BJ (cell line): ENCODE results near the gene RGPD4. TPM values are rescaled to one million over a fixed set of nuclear protein-coding genes. Genes with fewer than 3 reads are reported as not detected.

Experiments used
- CTCF ChIA-PET: fragments of 350-600 bp; formaldehyde crosslinking; extraction: SDS; loops from one replicate; lab custom pipeline; 2021; ENCODE audit warnings: antibody characterized with exemption, inconsistent platforms; lab: Yijun Ruan, JAX
- POLR2A ChIA-PET: fragments of 300-600 bp; sonication (Branson Sonifier 250); formaldehyde crosslinking; extraction: SDS; loops from one replicate; lab custom pipeline; 2021; ENCODE audit warnings: antibody characterized with exemption; lab: Charles Lee
- DNase-seq: peaks from one replicate; pipeline ENCODE4 v3.0.0-alpha.2; 2011; ENCODE audit warnings: low read depth
- H3K27me3 ChIP-seq: 2 replicates; pipeline ENCODE4 v1.6.0; 2011; ENCODE audit warnings: low read length; ENCODE audit not compliant: control insufficient read depth, insufficient read depth
- H3K36me3 ChIP-seq: 2 replicates; pipeline ENCODE4 v1.5.1; 2011; ENCODE audit warnings: low read length; ENCODE audit not compliant: control insufficient read depth, insufficient read depth
- H3K4me3 ChIP-seq: 2 replicates; pipeline ENCODE4 v1.5.1; 2011; ENCODE audit warnings: low read depth, mild to moderate bottlenecking, control low read depth, low read length
- polyA plus RNA-seq: library from polyadenylated mRNA; depleted of rRNA; stranded (reverse); fragments of >200 nt; gene quantifications from 2 replicates; pipeline ENCODE4 v1.2.3, GENCODE V29; 2011
- TF ChIP-seq, protein P1 (sequence below): IDR thresholded peaks from 2 replicates; pipeline ENCODE4 v1.5.1; 2011; ENCODE audit warnings: low read depth, mild to moderate bottlenecking, control low read depth, inconsistent platforms, low read length, moderate library complexity; ENCODE audit not compliant: insufficient read depth

The RGPD4 gene
- polyA plus RNA-seq, 1 experiment, result not detected

- ChIA-PET CTCF (no interaction called here), POLR2A (no interaction called here)
- TF ChIP-seq, protein P1, sequence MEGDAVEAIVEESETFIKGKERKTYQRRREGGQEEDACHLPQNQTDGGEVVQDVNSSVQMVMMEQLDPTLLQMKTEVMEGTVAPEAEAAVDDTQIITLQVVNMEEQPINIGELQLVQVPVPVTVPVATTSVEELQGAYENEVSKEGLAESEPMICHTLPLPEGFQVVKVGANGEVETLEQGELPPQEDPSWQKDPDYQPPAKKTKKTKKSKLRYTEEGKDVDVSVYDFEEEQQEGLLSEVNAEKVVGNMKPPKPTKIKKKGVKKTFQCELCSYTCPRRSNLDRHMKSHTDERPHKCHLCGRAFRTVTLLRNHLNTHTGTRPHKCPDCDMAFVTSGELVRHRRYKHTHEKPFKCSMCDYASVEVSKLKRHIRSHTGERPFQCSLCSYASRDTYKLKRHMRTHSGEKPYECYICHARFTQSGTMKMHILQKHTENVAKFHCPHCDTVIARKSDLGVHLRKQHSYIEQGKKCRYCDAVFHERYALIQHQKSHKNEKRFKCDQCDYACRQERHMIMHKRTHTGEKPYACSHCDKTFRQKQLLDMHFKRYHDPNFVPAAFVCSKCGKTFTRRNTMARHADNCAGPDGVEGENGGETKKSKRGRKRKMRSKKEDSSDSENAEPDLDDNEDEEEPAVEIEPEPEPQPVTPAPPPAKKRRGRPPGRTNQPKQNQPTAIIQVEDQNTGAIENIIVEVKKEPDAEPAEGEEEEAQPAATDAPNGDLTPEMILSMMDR, result no peak
- no peaks in the 10 kb centered on the region for H3K36me3 ChIP-seq
- no peak overlapping the region for H3K4me3 ChIP-seq
- DNase-seq, result no peak
- H3K27me3 ChIP-seq, result no peaks in the 10 kb centered on the region
Measured at GRCh38 chr2:107810734-107811133, 16.0 kb upstream of the RGPD4 start.

- POLR2A ChIA-PET, result no interaction called here
- no peak for DNase-seq
- TF ChIP-seq, protein P1, result no peak
- H3K27me3 ChIP-seq, result no peaks in the 10 kb centered on the region
- CTCF ChIA-PET, result no interaction called here
- H3K36me3 ChIP-seq, result no peaks in the 10 kb centered on the region
- H3K4me3 ChIP-seq, result no peak overlapping the region
Measured at GRCh38 chr2:107811411-107811810, 15.3 kb upstream of the RGPD4 start.

DNA sequence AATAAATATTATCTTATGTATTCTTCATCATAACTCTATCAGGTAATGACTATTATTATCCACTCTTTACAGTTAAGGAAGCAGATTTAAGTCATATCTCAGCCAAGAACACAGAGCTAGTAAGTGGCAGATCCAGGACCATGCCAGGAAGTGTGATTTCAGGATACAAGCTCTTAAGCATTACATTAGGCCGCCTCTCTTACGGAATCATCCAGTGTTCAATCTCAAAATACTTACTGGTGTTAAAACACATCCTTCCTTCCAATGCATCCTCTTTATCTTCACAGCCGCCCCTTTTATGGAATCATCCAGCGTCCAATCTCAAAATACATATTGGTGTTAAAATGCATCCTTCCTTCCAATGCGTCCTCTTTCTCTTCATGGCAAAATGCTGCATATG, 14.7 kb upstream of the RGPD4 start:
- ChIA-PET CTCF (no interaction called here), POLR2A (no interaction called here)
- Histone ChIP-seq H3K36me3 (no peaks in the 10 kb centered on the region), H3K4me3 (no peak overlapping the region), H3K27me3 (no peaks in the 10 kb centered on the region)
- TF ChIP-seq, protein P1, result no peak
- DNase-seq, result no peak

- ChIA-PET POLR2A (no interaction called here), CTCF (no interaction called here)
- TF ChIP-seq, protein P1, result no peak
Measured at GRCh38 chr2:107817378-107817777, 9.3 kb upstream of the RGPD4 start.

GRCh38 chr2:107822302-107822701, 4.4 kb upstream of the RGPD4 start:
- TF ChIP-seq, protein P1, result no peak
- Histone ChIP-seq H3K36me3 (no peaks in the 10 kb centered on the region), H3K4me3 (no peak overlapping the region), H3K27me3 (no peaks in the 10 kb centered on the region)
- CTCF ChIA-PET, result no interaction called here
- POLR2A ChIA-PET, result no interaction called here
- DNase-seq, result no peak

More at GRCh38 chr2:107817378-107817777, 9.3 kb upstream of the RGPD4 start:
- DNase-seq, result no peak
- H3K4me3 ChIP-seq, result no peak overlapping the region
- H3K27me3 ChIP-seq, result no peaks in the 10 kb centered on the region
- H3K36me3 ChIP-seq, result no peaks in the 10 kb centered on the region
